OCI-LY1 (cell line): Measurements from ENCODE around the gene TIMP3.

Source experiments
- EZH2 ChIP-seq: fragments of 200-600 bp; sonication (generic), shearing (Covaris generic); IDR thresholded peaks from 2 replicates; pipeline ENCODE4 v1.8.0; 2017; ENCODE audit warnings: borderline replicate concordance, mixed run types, mild to moderate bottlenecking, antibody characterized with exemption, low read length, moderate library complexity, mixed read lengths
- TF ChIP-seq, protein P1 (sequence below): fragments of 200-600 bp; sonication (generic), shearing (Covaris generic); IDR thresholded peaks from 2 replicates; pipeline ENCODE4 v1.5.1; 2017; ENCODE audit warnings: mild to moderate bottlenecking, antibody characterized with exemption, low read length, moderate library complexity, mixed read lengths

DNA sequence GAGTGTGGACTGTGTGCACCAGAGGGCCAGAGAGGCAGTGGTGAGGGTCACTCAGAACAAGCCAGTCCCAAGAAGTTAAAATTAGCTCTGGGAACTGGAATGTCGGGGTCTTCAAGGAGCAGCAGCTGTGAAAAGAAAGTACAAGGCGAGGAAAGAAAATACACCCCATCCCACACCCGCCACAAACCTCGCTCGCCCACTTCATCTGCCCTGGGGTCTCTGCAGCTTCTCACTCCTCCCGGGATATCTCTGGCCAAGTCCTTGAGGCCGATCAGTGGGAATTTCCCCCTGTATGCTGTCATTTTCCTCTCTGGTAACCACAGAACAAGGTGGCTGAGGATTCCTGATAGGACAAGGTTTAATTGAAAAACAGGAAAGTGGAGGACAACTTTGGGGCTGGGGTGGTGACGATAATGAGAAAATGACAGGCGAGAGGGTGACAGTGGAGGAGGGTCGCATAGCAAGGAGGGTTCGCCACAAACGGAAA, 36.3 kb upstream of the TIMP3 start:
- TF ChIP-seq, protein P1, sequence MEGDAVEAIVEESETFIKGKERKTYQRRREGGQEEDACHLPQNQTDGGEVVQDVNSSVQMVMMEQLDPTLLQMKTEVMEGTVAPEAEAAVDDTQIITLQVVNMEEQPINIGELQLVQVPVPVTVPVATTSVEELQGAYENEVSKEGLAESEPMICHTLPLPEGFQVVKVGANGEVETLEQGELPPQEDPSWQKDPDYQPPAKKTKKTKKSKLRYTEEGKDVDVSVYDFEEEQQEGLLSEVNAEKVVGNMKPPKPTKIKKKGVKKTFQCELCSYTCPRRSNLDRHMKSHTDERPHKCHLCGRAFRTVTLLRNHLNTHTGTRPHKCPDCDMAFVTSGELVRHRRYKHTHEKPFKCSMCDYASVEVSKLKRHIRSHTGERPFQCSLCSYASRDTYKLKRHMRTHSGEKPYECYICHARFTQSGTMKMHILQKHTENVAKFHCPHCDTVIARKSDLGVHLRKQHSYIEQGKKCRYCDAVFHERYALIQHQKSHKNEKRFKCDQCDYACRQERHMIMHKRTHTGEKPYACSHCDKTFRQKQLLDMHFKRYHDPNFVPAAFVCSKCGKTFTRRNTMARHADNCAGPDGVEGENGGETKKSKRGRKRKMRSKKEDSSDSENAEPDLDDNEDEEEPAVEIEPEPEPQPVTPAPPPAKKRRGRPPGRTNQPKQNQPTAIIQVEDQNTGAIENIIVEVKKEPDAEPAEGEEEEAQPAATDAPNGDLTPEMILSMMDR: no peak
- TF ChIP-seq EZH2: no peak
